ENCODE results near the gene EXD2. TPM values are rescaled to one million over a fixed set of nuclear protein-coding genes. Genes with fewer than 3 reads are reported as not detected.

Gene EXD2
- total RNA-seq, 4 donors from 2014 or later = 19.7 to 34.2 (median 28.0) TPM

GRCh38 chr14:69190191-69190590 lies 1.1 kb upstream of the EXD2 start:
- no peaks in the 10 kb centered on the region for H3K9me3 ChIP-seq
- 85% methylated on average over 2 of the region's 2 CpGs for WGBS
- no peak overlapping the region for H3K4me3 ChIP-seq
- DNase-seq (ENCODE audit: extremely low spot score) = no peak
- no peak overlapping the region for H3K27ac ChIP-seq (replicated peaks in 1 of 4)
- H3K36me3 ChIP-seq = no peaks in the 10 kb centered on the region
- TF ChIP-seq, protein P1, sequence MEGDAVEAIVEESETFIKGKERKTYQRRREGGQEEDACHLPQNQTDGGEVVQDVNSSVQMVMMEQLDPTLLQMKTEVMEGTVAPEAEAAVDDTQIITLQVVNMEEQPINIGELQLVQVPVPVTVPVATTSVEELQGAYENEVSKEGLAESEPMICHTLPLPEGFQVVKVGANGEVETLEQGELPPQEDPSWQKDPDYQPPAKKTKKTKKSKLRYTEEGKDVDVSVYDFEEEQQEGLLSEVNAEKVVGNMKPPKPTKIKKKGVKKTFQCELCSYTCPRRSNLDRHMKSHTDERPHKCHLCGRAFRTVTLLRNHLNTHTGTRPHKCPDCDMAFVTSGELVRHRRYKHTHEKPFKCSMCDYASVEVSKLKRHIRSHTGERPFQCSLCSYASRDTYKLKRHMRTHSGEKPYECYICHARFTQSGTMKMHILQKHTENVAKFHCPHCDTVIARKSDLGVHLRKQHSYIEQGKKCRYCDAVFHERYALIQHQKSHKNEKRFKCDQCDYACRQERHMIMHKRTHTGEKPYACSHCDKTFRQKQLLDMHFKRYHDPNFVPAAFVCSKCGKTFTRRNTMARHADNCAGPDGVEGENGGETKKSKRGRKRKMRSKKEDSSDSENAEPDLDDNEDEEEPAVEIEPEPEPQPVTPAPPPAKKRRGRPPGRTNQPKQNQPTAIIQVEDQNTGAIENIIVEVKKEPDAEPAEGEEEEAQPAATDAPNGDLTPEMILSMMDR (IDR thresholded peaks at IDR 0.05) = no peak
- no peak for TF ChIP-seq POLR2A (IDR thresholded peaks at IDR 0.05; ENCODE audit: low read depth)
- TF ChIP-seq POLR2AphosphoS5 (IDR thresholded peaks at IDR 0.05) = no peak
- no peak for TF ChIP-seq EP300 (IDR thresholded peaks at IDR 0.05)
- peaks cover 0 to 11% (median 11%) of the 10 kb centered on the region in 4 donors for H3K4me1 ChIP-seq
- intact Hi-C loops (cut with DNase I) = loop anchor here (5.0 kb wide), 1 partner anchor 33 kb away; no protein-coding TSS in a partner anchor
- H3K27me3 ChIP-seq = no peaks in the 10 kb centered on the region

- Histone ChIP-seq H3K27ac (replicated peaks in 1 of 4) (no peak overlapping the region), H3K27me3 (no peaks in the 10 kb centered on the region), H3K4me3 (no peak overlapping the region), H3K36me3 (no peaks in the 10 kb centered on the region), H3K9me3 (no peaks in the 10 kb centered on the region), H3K4me1 (peaks cover 0 to 11% (median 11%) of the 10 kb centered on the region in 4 donors)
- DNase-seq (ENCODE audit: extremely low spot score) = no peak
- no peak for TF ChIP-seq POLR2A (IDR thresholded peaks at IDR 0.05; ENCODE audit: low read depth)
- TF ChIP-seq, protein P1 (IDR thresholded peaks at IDR 0.05) = no peak
- no peak for TF ChIP-seq POLR2AphosphoS5 (IDR thresholded peaks at IDR 0.05)
- TF ChIP-seq EP300 (IDR thresholded peaks at IDR 0.05) = no peak
- WGBS = 92% methylated on average over 5 of the region's 5 CpGs
- intact Hi-C loops (cut with DNase I) = loop anchor here (5.0 kb wide), 1 partner anchor 36 kb away; no protein-coding TSS in a partner anchor
These were observed 2.4 kb downstream of the EXD2 start for GRCh38 chr14:69193721-69194120.

DNA sequence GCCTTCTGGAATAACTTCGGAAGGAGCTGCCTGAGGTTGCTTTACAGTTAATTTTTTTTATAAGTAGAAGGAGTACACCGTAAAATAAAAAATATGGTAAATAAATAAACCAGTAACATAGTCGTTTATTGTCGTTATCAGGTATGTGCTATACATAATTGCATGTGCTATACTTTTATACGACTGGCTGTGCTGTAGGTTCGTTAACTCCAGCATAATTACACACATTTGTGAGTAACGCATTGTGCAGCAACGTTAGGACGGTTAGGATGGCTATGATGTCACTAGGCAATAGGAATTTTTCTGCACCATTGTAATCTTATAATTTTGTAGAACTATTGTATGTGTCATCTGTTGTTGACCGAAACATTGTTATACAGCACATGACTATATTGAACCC lies 8.5 kb downstream of the EXD2 start:
- H3K36me3 ChIP-seq = no peaks in the 10 kb centered on the region
- TF ChIP-seq, protein P1 (IDR thresholded peaks at IDR 0.05) = no peak
- TF ChIP-seq POLR2AphosphoS5 (IDR thresholded peaks at IDR 0.05) = no peak
- TF ChIP-seq POLR2A (IDR thresholded peaks at IDR 0.05; ENCODE audit: low read depth) = no peak
- no peak for TF ChIP-seq EP300 (IDR thresholded peaks at IDR 0.05)
- no peaks in the 10 kb centered on the region for H3K27me3 ChIP-seq
- H3K9me3 ChIP-seq = no peaks in the 10 kb centered on the region
- 94% methylated on average over 10 of the region's 10 CpGs for WGBS
- peaks cover 0 to 2% (median 0%) of the 10 kb centered on the region in 4 donors for H3K4me1 ChIP-seq
- H3K27ac ChIP-seq (replicated peaks in 1 of 4) = no peak overlapping the region
- no peak for DNase-seq (ENCODE audit: extremely low spot score)
- no peak overlapping the region for H3K4me3 ChIP-seq
- intact Hi-C loops (cut with DNase I) = no loop called here

GRCh38 chr14:69204753-69205152 lies 13.5 kb downstream of the EXD2 start:
- TF ChIP-seq POLR2A (IDR thresholded peaks at IDR 0.05; ENCODE audit: low read depth) (no peak), EP300 (IDR thresholded peaks at IDR 0.05) (no peak), POLR2AphosphoS5 (IDR thresholded peaks at IDR 0.05) (no peak)
- TF ChIP-seq, protein P1 (IDR thresholded peaks at IDR 0.05) = no peak
- Histone ChIP-seq H3K27me3 (no peaks in the 10 kb centered on the region), H3K4me3 (no peak overlapping the region), H3K9me3 (no peaks in the 10 kb centered on the region), H3K36me3 (peaks cover 0 to 6% (median under 1%) of the 10 kb centered on the region in 4 donors), H3K27ac (replicated peaks in 1 of 4) (no peak overlapping the region), H3K4me1 (peaks cover 0 to 4% (median 0%) of the 10 kb centered on the region in 4 donors)
- no peak for DNase-seq (ENCODE audit: extremely low spot score)
- intact Hi-C loops (cut with DNase I) = no loop called here

Data from esophagus muscularis mucosa (tissue), 4 donors.